GM10266 (cell line): ENCODE measurements around the gene GRID1.
"Not testable (repeated sequence)": the region's sequence is repeated elsewhere in the genome, so short reads cannot be mapped to it uniquely, and the experiment has no call there.

Experiments
- DNase-seq: peaks from one replicate; pipeline ENCODE4 v3.0.0; 2012; ENCODE audit errors: extremely low spot score
- CTCF ChIP-seq: IDR thresholded peaks from 2 replicates; pipeline ENCODE4 v1.5.1; 2012; ENCODE audit warnings: mild to moderate bottlenecking, low read depth; ENCODE audit not compliant: control insufficient read depth, insufficient read depth; ENCODE audit errors: missing control alignments

GRID1 gene

GRCh38 chr10:85702768-85703167 lies 663.8 kb downstream of the GRID1 start:
- DNase-seq, result no peak
- no peak for TF ChIP-seq CTCF

- DNase-seq, result not testable (repeated sequence)
Measured at GRCh38 chr10:85699066-85699465, 667.5 kb downstream of the GRID1 start.

GRCh38 chr10:85696893-85697292 lies 669.7 kb downstream of the GRID1 start:
- no peak for TF ChIP-seq CTCF

GRCh38 chr10:85682621-85683020 lies 684.0 kb downstream of the GRID1 start:
- no peak for TF ChIP-seq CTCF
- no peak for DNase-seq

More at GRCh38 chr10:85696893-85697292, 669.7 kb downstream of the GRID1 start:
- DNase-seq, result no peak

GRCh38 chr10:85679710-85680109 lies 686.9 kb downstream of the GRID1 start:
- no peak for DNase-seq
- no peak for TF ChIP-seq CTCF

- DNase-seq, result no peak
- no peak for TF ChIP-seq CTCF
Measured at GRCh38 chr10:85679061-85679460, 687.5 kb downstream of the GRID1 start.

- TF ChIP-seq CTCF, result no peak
- DNase-seq, result no peak
Measured at GRCh38 chr10:85674851-85675250, 691.7 kb downstream of the GRID1 start.

GRCh38 chr10:85673270-85673669 lies 693.3 kb downstream of the GRID1 start:
- no peak for TF ChIP-seq CTCF
- no peak for DNase-seq
